ENCODE data around the gene LRP3.
"Not testable (repeated sequence)": the region's sequence is repeated elsewhere in the genome, so short reads cannot be mapped to it uniquely, and the experiment has no call there.

LRP3 gene

DNA sequence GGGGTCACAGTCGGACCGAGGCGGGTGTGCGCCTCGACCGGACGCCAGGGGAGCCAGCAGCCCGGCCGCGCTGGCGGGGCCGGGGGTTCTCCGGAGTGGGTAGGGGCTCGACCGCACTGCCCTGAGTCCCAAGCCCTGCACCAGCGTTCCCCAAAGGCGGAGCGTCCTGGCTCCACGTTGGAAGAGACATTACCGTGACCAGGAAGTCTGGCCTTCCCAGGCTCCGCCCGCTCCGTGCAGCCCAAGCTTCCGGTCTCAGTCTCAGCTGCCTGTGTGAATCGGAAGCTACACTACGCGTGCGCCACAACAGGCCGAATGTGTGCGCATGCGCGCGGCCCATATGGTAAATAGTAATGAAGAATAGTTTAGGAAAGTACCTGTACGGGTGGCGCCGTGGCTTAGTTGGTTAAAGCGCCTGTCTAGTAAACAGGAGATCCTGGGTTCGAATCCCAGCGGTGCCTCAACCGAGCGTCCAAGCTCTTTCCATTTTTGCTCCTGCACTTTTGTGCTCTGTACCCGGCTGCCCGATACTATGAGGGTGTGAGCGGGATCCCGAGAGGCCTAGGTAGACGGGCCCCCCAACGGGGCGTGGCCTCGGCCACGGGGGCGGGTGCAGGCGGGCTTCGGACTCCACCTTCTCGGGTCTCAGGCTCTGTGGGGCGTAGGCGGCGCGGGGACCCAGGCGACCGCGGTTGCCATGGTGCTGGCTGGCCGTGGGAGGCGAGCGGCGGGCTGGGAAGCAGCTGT, 17.3 kb upstream of the LRP3 start:
- peak; percentile 98 for DNase-seq (ENCODE audit: low read depth)

DNA sequence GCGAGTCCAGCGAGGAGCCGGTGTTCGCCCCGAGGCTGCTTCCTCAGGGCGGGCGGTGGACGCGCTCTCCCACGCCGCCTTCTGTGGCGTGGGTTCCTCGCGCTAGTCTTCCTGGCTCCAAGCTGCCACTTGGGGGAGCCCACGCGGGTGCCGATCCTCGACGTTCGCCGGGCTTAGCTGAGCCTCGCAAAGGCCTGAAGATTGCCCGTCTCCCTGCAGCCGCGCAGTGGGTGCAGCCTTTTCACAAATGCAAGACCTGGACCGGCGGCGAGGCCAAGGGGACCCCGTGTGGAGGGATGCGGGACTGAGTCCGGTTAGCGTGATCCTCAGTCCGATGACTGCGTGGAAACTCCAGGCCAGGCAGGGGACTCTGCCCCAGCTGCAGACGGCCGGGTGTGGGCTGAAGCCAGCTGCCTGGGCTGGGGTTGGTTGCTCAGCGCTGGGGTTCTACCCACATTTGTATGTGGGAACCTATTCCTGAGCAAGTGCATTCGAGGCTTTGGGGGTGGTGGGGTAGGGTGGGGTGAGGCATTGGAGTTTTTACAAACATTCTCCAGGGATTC, 16.6 kb upstream of the LRP3 start:
- DNase-seq (ENCODE audit: low read depth): no peak

- DNase-seq (ENCODE audit: low read depth): no peak
Observed at GRCh38 chr19:33186431-33187182, 7.5 kb upstream of the LRP3 start.

GRCh38 chr19:33187183-33187540, 7.0 kb upstream of the LRP3 start:
- DNase-seq (ENCODE audit: low read depth): no peak

DNA sequence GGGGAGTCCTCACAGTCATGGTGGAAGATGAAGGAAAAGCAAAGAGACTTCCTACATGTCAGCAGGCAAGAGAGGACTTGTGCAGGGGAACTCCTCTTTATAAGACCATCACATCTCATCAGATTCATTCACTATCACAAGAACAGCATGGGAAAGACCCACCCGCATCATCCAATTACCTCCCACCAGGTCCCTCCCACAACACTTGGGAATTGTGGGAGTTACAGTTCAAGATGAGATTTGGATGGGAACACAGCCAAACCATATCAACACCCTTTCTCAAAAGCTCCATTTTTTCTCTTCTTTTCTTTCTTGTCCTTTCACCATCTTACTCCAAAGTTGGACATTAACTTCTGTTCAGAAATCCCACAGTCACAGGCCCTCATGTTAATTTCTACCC, 4.7 kb upstream of the LRP3 start:
- no peak for DNase-seq (ENCODE audit: low read depth)

GRCh38 chr19:33191092-33191491, 3.0 kb upstream of the LRP3 start:
- DNase-seq (ENCODE audit: low read depth): not testable (repeated sequence)

GRCh38 chr19:33191501-33191900, 2.6 kb upstream of the LRP3 start:
- DNase-seq (ENCODE audit: low read depth): no peak

DNA sequence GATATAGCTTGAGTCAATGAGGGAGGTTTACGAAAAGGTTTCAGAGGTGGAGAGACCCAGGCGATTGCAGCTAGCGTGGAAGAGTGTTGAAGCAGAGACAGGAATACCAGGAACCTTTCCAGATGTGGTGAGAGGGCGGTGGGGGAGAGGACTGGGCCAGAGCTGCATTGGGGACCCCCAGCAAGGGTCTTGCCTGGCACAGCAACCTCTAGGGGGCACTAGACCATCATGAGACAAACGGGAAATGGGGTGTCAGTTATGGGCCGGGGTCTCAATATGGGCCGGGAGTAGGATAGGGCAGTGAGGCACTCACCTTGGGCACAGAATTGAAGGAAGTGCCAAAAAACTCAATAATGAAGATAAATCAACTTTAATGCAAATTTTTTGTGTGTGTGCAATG, 2.1 kb upstream of the LRP3 start:
- DNase-seq (ENCODE audit: low read depth): no peak

DNA sequence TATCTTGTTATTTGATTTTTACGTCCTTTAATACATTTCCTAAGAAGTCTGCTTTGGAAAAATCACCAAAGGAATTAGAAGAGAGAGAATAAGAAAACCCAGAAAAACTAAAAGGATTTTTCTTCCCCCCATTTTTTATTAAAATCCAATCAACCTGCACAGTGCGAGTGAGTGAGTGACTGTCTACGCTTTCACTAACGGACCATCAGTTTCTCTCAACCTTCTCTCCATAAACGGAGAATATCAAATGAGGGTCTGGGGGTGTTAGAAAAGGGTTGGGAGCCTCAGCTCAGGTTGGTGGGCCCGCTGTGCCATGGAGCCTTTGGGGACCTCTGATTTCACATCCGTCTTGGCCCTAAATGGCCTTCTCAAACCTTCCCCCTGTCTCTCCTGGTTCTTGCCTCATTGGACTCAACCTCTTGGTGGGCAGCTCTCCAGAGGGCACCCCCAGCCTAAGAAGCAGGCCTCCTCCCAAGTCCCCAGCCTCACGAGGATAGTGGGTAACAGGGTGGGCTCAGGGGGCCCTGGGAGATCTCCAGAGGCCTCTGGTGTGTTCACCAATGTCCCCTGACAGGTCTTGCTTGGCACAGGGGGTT, 763 bp upstream of the LRP3 start:
- no peak for DNase-seq (ENCODE audit: low read depth)

- DNase-seq (ENCODE audit: low read depth): no peak
Observed at GRCh38 chr19:33194532-33194885, 379 bp downstream of the LRP3 start.

- no peak for DNase-seq (ENCODE audit: low read depth)
Observed at GRCh38 chr19:33194886-33195644, 935 bp downstream of the LRP3 start.

DNA sequence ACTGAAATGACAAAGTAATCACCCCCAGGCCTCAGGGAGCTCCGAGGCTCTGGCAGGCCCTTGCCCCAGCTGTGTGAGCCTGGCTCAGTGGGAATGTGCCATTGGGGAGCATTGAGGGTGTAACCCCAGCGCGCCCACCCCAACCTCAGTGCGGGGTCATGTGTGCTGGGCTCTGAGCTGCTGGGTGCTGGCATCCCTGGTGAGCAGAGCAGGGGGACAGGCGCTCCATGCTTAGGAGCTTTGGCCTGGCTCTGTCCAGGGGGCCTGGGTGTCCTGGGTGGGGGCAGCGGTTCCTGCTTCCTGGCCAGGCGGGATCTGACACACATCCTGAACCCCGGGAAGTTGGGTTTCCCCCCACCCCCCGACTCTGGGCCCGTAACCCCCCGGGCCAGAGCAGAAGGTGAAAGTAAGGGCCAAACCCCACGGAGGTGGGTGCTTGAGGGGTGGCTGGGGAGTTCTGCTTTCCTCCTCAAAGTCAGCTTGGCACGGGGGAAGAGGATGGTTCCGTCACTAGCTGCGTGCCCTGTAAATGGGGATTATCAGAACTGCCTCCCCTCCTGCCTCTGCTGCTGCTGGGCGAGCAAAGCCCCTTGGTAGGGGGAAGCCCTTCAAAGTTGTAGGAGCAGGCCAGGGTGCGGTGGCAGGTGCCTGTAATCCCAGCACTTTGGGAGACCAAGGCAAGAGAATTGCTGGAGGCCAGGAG, 1.7 kb downstream of the LRP3 start:
- no peak for DNase-seq (ENCODE audit: low read depth)

- no peak for DNase-seq (ENCODE audit: low read depth)
Observed at GRCh38 chr19:33196446-33197193, 2.5 kb downstream of the LRP3 start.

- DNase-seq (ENCODE audit: low read depth): no peak
Observed at GRCh38 chr19:33197591-33198000, 3.5 kb downstream of the LRP3 start.

GRCh38 chr19:33198169-33198568, 4.0 kb downstream of the LRP3 start:
- no peak for DNase-seq (ENCODE audit: low read depth)

DNA sequence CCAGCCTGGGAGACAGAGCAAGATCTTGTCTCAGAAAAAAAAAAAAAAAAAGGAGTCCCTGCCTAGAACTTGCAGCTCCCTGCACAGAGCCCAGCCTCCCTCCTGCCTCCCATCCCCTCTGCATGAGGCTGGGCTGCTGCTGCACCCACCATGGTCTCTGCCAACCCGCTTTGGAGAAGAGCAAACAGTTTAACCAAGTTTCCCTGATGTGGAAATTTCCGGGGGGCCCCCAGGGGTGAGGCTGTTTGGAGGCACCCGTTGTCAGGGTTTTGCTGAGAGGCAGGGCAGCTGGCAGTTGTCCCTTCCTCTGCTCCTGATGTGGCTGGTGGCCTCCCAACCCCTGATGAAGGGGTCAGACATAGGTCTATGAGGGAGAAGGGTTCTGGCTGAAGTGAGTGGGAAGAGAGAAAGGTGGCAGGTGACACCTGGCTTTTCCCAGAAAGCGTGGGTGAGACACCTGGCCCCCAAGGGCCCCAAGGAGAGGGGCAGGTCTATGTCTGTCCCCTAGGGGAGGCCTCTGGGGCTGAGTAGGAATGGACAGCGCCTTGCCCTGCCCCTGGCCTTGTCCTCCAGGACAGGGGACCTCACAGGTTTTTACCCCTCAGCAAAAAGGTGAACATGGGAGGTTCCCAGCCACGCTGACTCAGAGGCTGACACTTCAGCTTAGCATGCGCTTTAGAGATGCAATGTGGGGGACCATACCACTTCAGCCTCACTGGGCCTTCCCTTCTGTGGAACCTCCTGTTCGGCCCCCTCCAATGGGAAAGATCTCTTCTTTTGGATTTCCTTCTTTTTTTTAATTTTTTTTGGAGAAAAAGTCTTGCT, 5.5 kb downstream of the LRP3 start:
- no peak for DNase-seq (ENCODE audit: low read depth)

DNA sequence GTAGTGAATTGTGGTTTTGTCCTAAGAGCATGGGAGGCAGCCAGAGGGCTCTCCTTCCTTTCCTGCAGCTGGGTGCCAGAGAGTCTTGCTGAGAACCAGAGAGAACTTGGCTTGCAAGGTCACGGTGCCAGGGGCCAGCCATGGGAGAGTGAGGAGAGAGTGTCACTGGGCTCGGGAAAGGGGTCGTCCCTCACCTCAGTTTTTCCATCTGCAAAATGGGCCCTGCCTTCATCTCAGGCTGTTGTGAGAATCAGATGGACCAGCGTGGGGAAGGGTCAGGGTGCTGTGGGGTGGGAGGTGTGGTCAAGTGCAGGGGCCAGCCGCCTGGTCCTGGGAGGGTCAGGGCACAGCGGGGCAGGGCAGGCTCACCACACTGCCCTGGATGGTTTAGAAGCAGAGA, 7.3 kb downstream of the LRP3 start:
- no peak for DNase-seq (ENCODE audit: low read depth)

DNA sequence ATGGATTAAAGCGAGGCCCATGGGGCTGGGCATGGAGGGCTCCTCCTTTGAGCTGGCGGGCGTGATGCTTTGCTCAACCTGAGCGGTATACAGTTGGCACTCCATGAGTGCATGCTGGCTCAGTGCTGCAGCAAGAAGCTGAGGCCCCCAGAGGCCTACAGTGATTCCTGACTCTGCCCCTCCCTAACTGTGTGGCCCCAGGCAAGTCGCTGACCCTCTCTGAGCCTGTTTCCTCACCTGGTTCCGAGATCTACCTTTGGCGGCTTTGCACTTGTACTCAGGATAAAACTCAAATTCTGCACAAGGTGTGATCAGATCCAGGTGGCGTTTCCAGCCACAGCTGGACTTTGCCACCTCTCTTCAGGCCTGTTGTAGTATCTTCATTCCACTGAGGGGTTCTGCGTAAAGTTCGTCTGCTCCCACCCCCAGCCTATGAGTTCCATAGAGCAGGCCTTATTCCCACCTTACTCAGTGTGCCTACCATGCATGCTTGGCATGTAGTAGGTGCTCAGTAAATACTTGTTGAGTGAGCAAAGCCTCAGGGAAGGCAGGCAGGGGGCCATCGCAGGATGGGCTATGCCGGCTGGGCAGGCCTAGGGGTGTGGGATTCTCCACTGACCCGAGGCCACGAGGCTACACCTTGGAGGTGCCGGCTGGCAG, 7.9 kb downstream of the LRP3 start:
- no peak for DNase-seq (ENCODE audit: low read depth)
